ENCODE results near the gene EGFR.

- TF ChIP-seq CTCF (IDR thresholded peaks at IDR 0.05), result no peak
- TF ChIP-seq POLR2AphosphoS5 (IDR thresholded peaks at IDR 0.05), result no peak
Observed at GRCh38 chr7:55170335-55171069, 151.7 kb downstream of the EGFR start.

Data from breast epithelium (tissue), 3 donors.